GM12892 (cell line): ENCODE data around the gene AGO3.

Source experiments
- DNase-seq: peaks from one replicate; pipeline ENCODE4 v3.0.0; 2011; ENCODE audit not compliant: insufficient read length
- FAIRE-seq: peaks from 2 replicates; lab custom pipeline; 2011; peaks lifted over from hg19 to GRCh38; lab: Jason Lieb, UNC
- POLR2A ChIP-seq: IDR thresholded peaks from 2 replicates; pipeline ENCODE4 v1.6.1; 2011; ENCODE audit warnings: low read depth, low read length, control low read depth
- POLR2AphosphoS5 ChIP-seq: IDR thresholded peaks from 2 replicates; pipeline ENCODE4 v1.6.1; 2011; ENCODE audit warnings: low read depth, low read length, control low read depth
- TAF1 ChIP-seq: IDR thresholded peaks from 2 replicates; pipeline ENCODE4 v1.6.1; 2011; ENCODE audit warnings: low read depth, mild to moderate bottlenecking, control low read depth, low read length, borderline replicate concordance

The AGO3 gene

DNA sequence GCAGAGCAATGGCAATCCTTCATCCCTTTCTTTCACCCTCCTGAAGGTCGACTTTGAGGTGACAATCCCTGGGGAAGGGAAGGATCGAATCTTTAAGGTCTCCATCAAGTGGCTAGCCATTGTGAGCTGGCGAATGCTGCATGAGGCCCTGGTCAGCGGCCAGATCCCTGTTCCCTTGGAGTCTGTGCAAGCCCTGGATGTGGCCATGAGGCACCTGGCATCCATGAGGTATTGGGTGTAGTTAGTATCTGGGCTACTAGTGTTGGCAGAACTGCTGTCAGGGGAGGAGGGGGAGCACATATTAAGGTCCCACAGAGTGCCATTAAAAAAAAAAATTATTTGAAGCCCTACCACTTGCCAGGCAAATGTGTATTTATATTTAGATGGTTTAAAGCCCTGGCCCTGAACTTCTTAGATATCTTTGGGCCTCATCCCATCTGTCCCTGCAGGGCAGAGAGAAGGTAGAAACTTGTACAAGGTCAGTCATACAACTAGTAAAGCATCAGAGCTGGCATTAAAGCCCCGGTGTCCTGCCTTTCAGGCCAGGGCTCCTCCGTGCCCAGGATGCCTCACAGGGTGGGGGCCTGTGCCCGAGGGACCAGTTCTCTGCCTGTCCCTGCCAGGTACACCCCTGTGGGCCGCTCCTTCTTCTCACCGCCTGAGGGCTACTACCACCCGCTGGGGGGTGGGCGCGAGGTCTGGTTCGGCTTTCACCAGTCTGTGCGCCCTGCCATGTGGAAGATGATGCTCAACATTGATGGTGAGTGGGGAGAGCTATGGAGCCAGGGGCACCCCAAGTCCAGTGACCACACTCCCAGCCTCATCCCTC, 37.6 kb upstream of the AGO3 start:
- TF ChIP-seq TAF1 = no peak
- TF ChIP-seq POLR2AphosphoS5 = no peak
- no peak for TF ChIP-seq POLR2A
- FAIRE-seq = no peak
- no peak for DNase-seq

DNA sequence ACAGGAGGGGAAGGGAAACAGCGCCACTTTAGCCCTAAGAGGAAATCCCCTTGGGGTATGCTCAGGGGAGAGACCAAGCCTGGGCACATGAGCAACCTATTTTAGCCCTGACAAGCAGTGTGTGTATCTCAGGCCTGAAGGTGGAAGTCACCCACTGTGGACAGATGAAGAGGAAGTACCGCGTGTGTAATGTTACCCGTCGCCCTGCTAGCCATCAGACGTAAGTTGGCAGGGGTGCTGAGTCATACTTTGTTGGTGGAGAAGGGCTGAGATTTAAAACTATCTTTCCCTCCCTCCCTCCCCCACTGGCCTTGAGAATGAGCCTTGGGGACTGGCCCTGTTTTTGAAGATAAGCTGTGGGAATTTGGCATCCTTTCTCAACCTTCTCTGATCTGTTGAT, 36.7 kb upstream of the AGO3 start:
- peak; percentile 16 for DNase-seq
- FAIRE-seq = peak; percentile 79
- no peak for TF ChIP-seq POLR2AphosphoS5
- TF ChIP-seq POLR2A = no peak
- no peak for TF ChIP-seq TAF1

DNA sequence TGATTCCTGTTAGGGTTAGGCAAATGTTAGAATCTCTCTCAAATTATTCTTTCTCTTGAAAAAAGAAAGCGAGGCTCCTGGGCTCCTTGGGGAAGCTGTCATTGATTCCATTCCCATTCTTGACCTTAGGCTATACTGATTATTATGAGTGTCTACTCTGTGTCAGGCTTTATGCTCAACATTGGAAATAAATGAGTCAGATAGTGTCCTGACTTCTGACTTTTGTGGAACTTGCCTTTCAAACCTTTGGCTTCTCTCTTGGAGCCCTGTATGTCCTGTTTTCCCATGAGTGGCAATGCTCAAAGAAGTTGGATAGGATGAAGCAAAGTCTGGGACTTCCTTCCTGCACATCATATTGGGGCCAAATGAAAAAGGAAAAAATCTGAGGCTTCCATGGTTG, 36.2 kb upstream of the AGO3 start:
- DNase-seq (no peak), FAIRE-seq (no peak)
- no peak for TF ChIP-seq TAF1
- TF ChIP-seq POLR2A = no peak
- TF ChIP-seq POLR2AphosphoS5 = no peak

DNA sequence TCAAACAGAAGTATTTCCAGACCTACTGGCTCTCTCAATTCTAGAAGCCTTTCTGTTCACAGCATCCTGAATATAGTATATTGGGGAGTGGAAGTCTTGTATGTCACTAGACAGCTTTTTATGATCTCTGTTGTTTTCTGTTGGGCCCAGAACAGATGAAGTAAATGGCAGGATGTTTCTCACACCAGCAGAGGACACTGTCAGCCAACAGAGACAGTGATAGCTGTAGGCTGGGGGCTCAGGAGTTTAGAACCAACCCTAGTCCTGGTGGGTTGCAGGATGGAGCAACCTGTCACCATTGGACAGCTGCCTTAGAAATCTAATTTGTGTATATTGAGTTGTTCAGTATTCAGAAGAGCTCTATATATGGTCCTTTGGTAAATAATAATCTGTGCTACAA, 31.0 kb upstream of the AGO3 start:
- FAIRE-seq (no peak), DNase-seq (no peak)
- TF ChIP-seq TAF1 = no peak
- TF ChIP-seq POLR2A = no peak
- TF ChIP-seq POLR2AphosphoS5 = no peak

DNA sequence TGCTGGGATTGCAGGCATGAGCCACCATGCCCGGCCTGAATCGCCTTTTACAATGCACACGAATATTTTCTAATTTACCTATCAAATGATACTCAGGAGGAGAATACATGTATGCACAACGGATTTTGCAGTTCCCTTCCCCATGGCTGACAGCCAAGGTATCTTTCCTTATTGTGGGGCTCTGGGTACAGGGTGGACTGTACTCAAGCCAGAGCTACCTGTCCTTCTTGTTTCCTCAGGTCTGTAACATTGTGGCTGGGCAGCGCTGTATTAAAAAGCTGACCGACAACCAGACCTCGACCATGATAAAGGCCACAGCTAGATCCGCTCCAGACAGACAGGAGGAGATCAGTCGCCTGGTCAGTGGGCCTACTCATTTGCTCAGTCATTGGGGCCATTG, 29.7 kb upstream of the AGO3 start:
- DNase-seq (no peak), FAIRE-seq (no peak)
- TF ChIP-seq POLR2AphosphoS5 (no peak), TAF1 (no peak), POLR2A (no peak)

DNA sequence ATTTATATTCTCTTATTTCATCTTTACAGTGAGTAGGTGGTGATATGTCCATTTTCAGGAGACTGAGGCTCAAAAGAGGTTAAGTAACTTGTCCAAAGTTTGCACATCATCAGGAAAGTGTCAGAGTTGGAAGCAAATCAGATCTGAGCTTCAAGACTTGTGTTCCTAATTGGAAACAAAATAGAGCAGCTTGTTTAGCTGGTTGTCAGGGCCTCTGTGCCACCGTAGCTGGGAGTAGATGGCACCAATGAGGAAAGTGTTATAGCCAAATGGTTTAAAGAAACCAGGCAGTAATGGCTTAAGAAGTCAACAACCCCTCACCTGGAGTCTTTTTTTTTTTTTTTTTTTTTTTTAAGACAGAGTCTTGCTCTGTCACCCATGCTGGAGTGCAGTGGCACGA, 28.2 kb upstream of the AGO3 start:
- TF ChIP-seq TAF1 = no peak
- no peak for TF ChIP-seq POLR2A
- no peak for TF ChIP-seq POLR2AphosphoS5
- FAIRE-seq (no peak), DNase-seq (no peak)

DNA sequence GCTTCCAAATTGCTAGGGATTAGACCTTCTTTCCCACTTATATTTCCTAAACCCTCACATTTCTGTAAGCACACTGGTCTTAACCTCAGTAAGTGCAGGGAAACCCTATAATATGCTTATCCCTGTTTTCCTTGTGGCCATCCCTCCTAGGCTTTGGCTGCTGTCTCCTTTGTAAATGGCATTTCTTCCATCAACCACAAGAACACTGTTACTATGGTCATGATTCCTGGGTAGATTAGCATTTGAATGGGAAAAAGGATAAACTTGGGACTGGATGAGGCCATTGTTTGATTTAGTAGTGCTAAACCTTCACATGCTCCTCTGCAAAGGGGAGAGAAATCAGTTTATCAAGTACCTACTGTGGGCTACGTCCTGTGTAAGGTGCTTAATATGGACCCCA, 16.2 kb upstream of the AGO3 start:
- TF ChIP-seq POLR2A (no peak), TAF1 (no peak), POLR2AphosphoS5 (no peak)
- FAIRE-seq = no peak
- DNase-seq = no peak

DNA sequence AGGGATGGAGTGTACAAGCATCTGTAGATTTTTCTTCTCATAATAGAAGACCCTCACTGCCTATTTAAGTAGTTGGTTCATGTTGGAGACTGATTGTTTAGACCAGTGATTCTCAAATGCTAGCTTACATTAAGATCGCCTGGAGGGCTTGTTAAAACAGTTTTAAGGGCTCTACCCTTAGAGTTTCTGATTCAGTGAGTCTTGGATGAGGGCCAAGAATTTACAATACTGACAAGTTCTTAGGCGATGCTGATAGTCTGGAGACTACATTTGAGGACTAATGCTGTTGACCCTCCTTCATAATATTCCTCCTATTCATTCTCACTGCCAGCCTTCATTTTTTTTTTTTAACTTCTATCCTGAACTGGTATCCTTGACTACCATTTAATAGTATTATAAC, 15.2 kb upstream of the AGO3 start:
- no peak for FAIRE-seq
- DNase-seq = no peak
- no peak for TF ChIP-seq POLR2AphosphoS5
- TF ChIP-seq TAF1 = no peak
- TF ChIP-seq POLR2A = no peak

DNA sequence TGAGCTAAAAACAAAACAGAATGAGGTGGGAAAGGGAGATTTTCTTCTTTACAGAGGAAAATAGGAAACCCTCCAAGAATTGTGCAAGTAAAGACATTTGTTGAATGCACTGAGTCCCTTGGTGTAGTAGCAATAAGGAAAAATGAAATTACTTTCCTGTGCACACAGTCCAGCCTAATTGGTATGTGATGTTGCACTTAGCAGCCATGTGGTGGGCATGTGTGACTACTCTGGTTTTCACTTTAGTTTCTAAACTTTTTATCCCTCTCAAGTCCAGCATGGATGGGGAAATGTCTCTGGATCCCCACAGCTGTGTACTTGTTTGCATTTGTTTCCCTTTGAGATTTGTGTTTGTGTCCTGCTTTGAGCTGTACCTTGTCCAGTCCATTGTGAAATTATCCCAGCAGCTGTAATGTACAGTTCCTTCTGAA, 7.1 kb upstream of the AGO3 start:
- FAIRE-seq (no peak), DNase-seq (no peak)
- TF ChIP-seq POLR2AphosphoS5 = no peak
- no peak for TF ChIP-seq POLR2A
- TF ChIP-seq TAF1 = no peak

DNA sequence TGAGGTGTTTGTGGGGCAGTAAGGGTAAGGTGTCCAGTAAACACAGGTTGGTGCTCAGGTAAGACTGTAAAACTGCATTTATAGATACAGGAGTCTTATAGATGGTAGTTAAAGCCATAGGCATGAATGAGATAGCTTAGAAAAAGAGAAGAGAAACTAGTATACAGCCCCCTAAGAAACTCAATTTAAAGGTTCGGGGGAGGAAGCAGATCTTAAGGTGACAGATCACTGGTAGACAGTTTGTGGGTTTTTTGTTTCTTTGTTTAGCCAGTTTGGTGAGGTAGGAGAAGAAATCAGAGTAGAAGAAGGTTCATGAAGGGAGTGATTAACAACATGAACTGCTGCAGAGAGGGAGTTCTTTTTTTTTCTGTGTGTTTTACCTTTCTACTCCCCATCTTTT, 6.1 kb upstream of the AGO3 start:
- FAIRE-seq (no peak), DNase-seq (no peak)
- TF ChIP-seq POLR2A (no peak), POLR2AphosphoS5 (no peak), TAF1 (no peak)

DNA sequence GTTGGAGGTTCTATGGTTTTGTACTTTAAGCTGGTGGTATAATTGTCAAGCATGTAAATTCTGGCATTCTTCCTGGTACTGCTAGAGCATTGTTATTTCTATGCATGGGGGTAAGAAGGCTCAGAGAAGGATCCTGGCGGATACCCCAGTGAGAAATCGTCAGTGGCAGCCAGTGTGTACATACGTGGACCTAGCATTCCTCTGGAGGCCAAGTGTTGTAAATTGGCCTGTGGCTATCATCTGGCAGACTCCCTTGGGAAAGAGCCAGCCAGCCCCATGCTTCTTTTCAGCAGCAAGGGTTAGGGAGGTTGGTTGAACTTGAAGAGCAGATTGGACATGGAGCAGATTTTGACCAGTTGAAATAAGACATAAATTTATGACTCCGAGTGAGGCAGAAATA, 5.2 kb upstream of the AGO3 start:
- FAIRE-seq = peak; percentile 40
- TF ChIP-seq POLR2AphosphoS5 = no peak
- TF ChIP-seq POLR2A = no peak
- TF ChIP-seq TAF1 = no peak
- DNase-seq = no peak

DNA sequence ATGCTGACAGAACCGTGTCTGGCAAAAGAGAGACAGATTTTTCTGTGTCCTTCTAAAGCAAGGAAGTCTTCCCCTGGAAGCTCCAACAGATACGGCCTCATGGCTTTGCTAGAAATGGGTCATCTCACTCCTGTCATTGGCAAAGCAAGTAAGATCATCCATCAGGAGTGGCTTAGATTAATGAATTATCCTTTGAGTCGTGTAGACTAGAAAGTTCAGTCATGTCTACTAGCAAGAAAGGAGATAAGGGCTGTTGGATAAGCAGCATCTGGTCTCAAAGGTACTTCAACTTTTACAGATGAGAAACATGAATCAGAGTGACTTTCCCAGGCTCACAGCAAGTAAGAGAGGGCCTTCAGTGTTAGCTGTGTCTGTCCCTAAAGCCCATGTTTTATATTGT, 3.4 kb upstream of the AGO3 start:
- FAIRE-seq (no peak), DNase-seq (no peak)
- TF ChIP-seq POLR2A = no peak
- no peak for TF ChIP-seq POLR2AphosphoS5
- TF ChIP-seq TAF1 = no peak
